MCF 10A (cell line): Measurements from ENCODE around the gene C2orf74. TPM values are rescaled to one million over a fixed set of nuclear protein-coding genes. Genes with fewer than 3 reads are reported as not detected.

Experiments
- BruUV-seq: library from RNA; stranded (reverse); fragments of 400-500 nt; replicated peaks from 2 replicates; lab custom pipeline; 2021; lab: Mats Ljungman, UMichigan
- CTCF ChIA-PET: fragments of 300-600 bp; sonication (Branson Sonifier 250); formaldehyde crosslinking; extraction: SDS; loops from one replicate; lab custom pipeline; 2021; ENCODE audit warnings: antibody characterized with exemption, inconsistent platforms; lab: Yijun Ruan, JAX
- POLR2A ChIA-PET: fragments of 300-600, 350-650 bp; sonication (Branson Sonifier 250); formaldehyde crosslinking; extraction: SDS; loops from one replicate; lab custom pipeline; 2020; ENCODE audit warnings: antibody characterized with exemption, inconsistent platforms; lab: Yijun Ruan, JAX
- DNase-seq: peaks from one replicate; pipeline ENCODE4 v3.0.0-alpha.2; 2018; ENCODE audit not compliant: unreplicated experiment
- H3K27ac Mint-ChIP-seq: one replicate; pipeline ENCODE4 v1.8.0; 2022; ENCODE audit warnings: mild to moderate bottlenecking, low read depth, mixed read lengths; ENCODE audit not compliant: unreplicated experiment
- H3K27me3 Mint-ChIP-seq: one replicate; pipeline ENCODE4 v1.8.0; 2022; ENCODE audit warnings: mixed read lengths; ENCODE audit not compliant: insufficient read depth, unreplicated experiment
- H3K36me3 Mint-ChIP-seq: one replicate; pipeline ENCODE4 v1.8.0; 2022; ENCODE audit warnings: mild to moderate bottlenecking, moderate library complexity, mixed read lengths; ENCODE audit not compliant: insufficient read depth, unreplicated experiment
- H3K4me1 Mint-ChIP-seq: one replicate; pipeline ENCODE4 v1.8.0; 2022; ENCODE audit warnings: mixed read lengths; ENCODE audit not compliant: insufficient read depth, unreplicated experiment
- H3K4me3 Mint-ChIP-seq: one replicate; pipeline ENCODE4 v1.8.0; 2022; ENCODE audit warnings: mild to moderate bottlenecking, moderate library complexity, mixed read lengths; ENCODE audit not compliant: unreplicated experiment
- H3K9me3 Mint-ChIP-seq: one replicate; pipeline ENCODE4 v1.8.0; 2022; ENCODE audit warnings: mixed read lengths; ENCODE audit not compliant: unreplicated experiment
- CTCF ChIP-seq: fragments of 200-600 bp; IDR thresholded peaks from one replicate; pipeline ENCODE4 v1.8.0; 2022; ENCODE audit warnings: antibody characterized with exemption, mild to moderate bottlenecking; ENCODE audit not compliant: unreplicated experiment
- intact Hi-C: fragments of 100-400 bp; cut with micrococcal nuclease; formaldehyde crosslinking; loops from 2 replicates; pipeline ENCODE4 v1.14.1; 2022
- total RNA-seq: library from RNA; stranded (reverse); gene quantifications from 2 replicates; pipeline ENCODE4 v1.2.3, GENCODE V29; 2022

C2orf74 gene
- total RNA-seq, 1 experiment from 2014 or later = 29.7 TPM

- no peak for TF ChIP-seq CTCF
- no TSS peak for BruUV-seq
- CTCF ChIA-PET = interaction anchor here (0.5 to 1.3 kb wide), 4 partner anchors 43 to 310 kb away, joined by 3 to 7 read pairs (median 4); no protein-coding TSS in a partner anchor
- H3K4me1 Mint-ChIP-seq = peaks cover 45% of the 10 kb centered on the region
- intact Hi-C loops = no loop called here
- H3K27ac Mint-ChIP-seq = peak overlapping the region; percentile 91
- H3K9me3 Mint-ChIP-seq = no peaks in the 10 kb centered on the region
- POLR2A ChIA-PET = interaction anchor here (1.0 to 5.7 kb wide), 10 partner anchors 10 to 162 kb away, joined by 3 to 56 read pairs (median 5); no protein-coding TSS in a partner anchor
- H3K4me3 Mint-ChIP-seq = peak overlapping the region; percentile 81
- no peaks in the 10 kb centered on the region for H3K27me3 Mint-ChIP-seq
- peaks cover 56% of the 10 kb centered on the region for H3K36me3 Mint-ChIP-seq
- peak; percentile 30 for DNase-seq
Observed at GRCh38 chr2:61178603-61179545, 16.9 kb downstream of the C2orf74 start.

GRCh38 chr2:61179701-61180639 lies 18.0 kb downstream of the C2orf74 start:
- Mint-ChIP-seq H3K4me1 (peaks cover 45% of the 10 kb centered on the region), H3K27ac (peak overlapping the region; percentile 84), H3K36me3 (peaks cover 59% of the 10 kb centered on the region), H3K27me3 (no peaks in the 10 kb centered on the region), H3K9me3 (no peaks in the 10 kb centered on the region), H3K4me3 (peak overlapping the region; percentile 81)
- CTCF ChIA-PET = no interaction called here
- peak; percentile 37 for DNase-seq
- BruUV-seq = no TSS peak
- no peak for TF ChIP-seq CTCF
- POLR2A ChIA-PET = interaction anchor here (1.1 to 2.0 kb wide), 2 partner anchors 31 to 163 kb away, joined by 5 to 8 read pairs; no protein-coding TSS in a partner anchor
- intact Hi-C loops = no loop called here

GRCh38 chr2:61180686-61181085 lies 18.7 kb downstream of the C2orf74 start:
- ChIA-PET CTCF (no interaction called here), POLR2A (no interaction called here)
- H3K36me3 Mint-ChIP-seq = peaks cover 66% of the 10 kb centered on the region

More at GRCh38 chr2:61180686-61181085, 18.7 kb downstream of the C2orf74 start:
- no peak for TF ChIP-seq CTCF
- peak overlapping the region; percentile 84 for H3K27ac Mint-ChIP-seq
- no TSS peak for BruUV-seq
- no peaks in the 10 kb centered on the region for H3K9me3 Mint-ChIP-seq
- H3K4me3 Mint-ChIP-seq = peak overlapping the region; percentile 81
- no peak for DNase-seq
- H3K4me1 Mint-ChIP-seq = peaks cover 45% of the 10 kb centered on the region
- intact Hi-C loops = no loop called here
- H3K27me3 Mint-ChIP-seq = no peaks in the 10 kb centered on the region
